GM06990 (cell line): Measurements from ENCODE around the gene SERPINB12.

Experiments
- DNase-seq: peaks from one replicate; pipeline ENCODE4 v3.0.0-alpha.2; 2011; ENCODE audit not compliant: insufficient read length; ENCODE audit errors: extremely low read depth
- H3K27me3 ChIP-seq: replicated peaks from 2 replicates; pipeline ENCODE4 v1.6.0; 2011; ENCODE audit warnings: low read length; ENCODE audit not compliant: control insufficient read depth, insufficient read depth
- H3K36me3 ChIP-seq: 2 replicates; pipeline ENCODE4 v1.5.1; 2011; ENCODE audit warnings: low read length; ENCODE audit not compliant: control insufficient read depth, insufficient read depth
- H3K4me3 ChIP-seq: replicated peaks from 2 replicates; pipeline ENCODE4 v1.5.1; 2011; ENCODE audit warnings: low read depth, mild to moderate bottlenecking, control low read depth, low read length
- TF ChIP-seq, protein P1 (sequence below): IDR thresholded peaks from 2 replicates; pipeline ENCODE4 v1.5.1; 2011; ENCODE audit warnings: low read length, control low read depth, mild to moderate bottlenecking, inconsistent platforms; ENCODE audit not compliant: insufficient read depth, poor library complexity, severe bottlenecking

SERPINB12 gene

DNA sequence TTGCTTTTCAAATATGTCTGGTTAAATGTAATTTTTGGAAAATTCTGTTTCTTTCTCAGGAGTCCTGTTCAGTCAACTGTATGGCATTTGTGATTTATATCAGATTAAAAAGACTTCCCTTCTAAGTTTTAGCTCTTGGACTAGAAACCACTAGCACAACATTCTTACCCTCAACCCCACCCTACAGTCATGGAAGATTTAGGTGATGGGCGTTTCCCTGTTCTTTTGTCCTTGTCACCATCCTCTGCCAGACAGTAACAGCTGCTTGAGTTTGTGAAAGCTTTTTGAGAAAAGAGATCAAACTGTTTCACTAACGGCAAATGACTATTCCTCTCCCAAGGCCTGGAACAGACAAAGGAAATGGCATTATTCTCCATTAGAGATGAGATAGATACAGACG is 33.6 kb upstream of the SERPINB12 start:
- Histone ChIP-seq H3K27me3 (no peaks in the 10 kb centered on the region), H3K4me3 (no peak overlapping the region), H3K36me3 (no peaks in the 10 kb centered on the region)
- TF ChIP-seq, protein P1, sequence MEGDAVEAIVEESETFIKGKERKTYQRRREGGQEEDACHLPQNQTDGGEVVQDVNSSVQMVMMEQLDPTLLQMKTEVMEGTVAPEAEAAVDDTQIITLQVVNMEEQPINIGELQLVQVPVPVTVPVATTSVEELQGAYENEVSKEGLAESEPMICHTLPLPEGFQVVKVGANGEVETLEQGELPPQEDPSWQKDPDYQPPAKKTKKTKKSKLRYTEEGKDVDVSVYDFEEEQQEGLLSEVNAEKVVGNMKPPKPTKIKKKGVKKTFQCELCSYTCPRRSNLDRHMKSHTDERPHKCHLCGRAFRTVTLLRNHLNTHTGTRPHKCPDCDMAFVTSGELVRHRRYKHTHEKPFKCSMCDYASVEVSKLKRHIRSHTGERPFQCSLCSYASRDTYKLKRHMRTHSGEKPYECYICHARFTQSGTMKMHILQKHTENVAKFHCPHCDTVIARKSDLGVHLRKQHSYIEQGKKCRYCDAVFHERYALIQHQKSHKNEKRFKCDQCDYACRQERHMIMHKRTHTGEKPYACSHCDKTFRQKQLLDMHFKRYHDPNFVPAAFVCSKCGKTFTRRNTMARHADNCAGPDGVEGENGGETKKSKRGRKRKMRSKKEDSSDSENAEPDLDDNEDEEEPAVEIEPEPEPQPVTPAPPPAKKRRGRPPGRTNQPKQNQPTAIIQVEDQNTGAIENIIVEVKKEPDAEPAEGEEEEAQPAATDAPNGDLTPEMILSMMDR: no peak
- DNase-seq: no peak

DNA sequence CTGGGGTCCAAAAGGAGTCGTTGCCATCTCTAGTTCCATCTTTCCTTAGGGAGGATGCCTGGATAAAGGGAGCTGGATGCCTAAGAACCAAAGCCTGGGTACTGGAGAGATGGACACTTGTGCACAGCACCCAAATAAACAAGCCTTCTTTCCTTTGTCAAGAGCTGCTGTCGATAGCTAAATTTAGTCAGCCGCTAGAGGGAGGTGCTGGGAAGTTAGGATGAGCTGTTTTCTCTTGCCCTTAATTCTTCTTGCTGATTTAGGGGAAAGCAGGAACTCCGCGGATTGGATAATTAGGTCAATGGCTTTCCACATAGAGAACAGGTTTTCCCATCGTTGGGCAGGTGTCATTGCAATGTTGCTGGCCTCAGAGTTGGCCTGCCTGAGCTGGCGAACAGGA is 30.9 kb upstream of the SERPINB12 start:
- no peak for DNase-seq

DNA sequence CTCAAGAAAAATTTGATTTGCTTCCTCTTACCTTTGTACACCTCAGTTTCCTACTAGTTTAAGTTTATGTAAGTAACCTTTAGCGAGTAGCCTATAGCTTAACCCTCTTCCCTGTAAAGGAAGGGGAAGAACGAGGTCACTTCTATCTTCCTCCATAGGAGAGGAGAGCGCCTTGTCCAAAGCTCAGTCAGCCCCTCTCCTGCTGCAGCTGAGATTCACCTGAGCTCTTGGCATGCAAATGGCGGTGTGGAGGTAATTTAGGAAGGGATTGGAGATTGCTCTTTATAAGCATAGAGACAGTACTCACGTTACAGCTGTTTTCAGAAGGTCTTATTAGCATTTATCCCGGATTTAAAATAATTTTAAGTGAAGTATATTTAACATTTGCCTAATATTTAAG is 27.8 kb upstream of the SERPINB12 start:
- no peak for DNase-seq
- no peaks in the 10 kb centered on the region for H3K36me3 ChIP-seq
- no peak overlapping the region for H3K4me3 ChIP-seq
- TF ChIP-seq, protein P1: no peak
- H3K27me3 ChIP-seq: no peaks in the 10 kb centered on the region; the same call in 1 of the 2 replicates

More for the DNA sequence above, 30.9 kb upstream of the SERPINB12 start:
- H3K27me3 ChIP-seq: no peaks in the 10 kb centered on the region; the same call in 1 of the 2 replicates
- no peak overlapping the region for H3K4me3 ChIP-seq
- no peaks in the 10 kb centered on the region for H3K36me3 ChIP-seq
- TF ChIP-seq, protein P1: peak; percentile 50

DNA sequence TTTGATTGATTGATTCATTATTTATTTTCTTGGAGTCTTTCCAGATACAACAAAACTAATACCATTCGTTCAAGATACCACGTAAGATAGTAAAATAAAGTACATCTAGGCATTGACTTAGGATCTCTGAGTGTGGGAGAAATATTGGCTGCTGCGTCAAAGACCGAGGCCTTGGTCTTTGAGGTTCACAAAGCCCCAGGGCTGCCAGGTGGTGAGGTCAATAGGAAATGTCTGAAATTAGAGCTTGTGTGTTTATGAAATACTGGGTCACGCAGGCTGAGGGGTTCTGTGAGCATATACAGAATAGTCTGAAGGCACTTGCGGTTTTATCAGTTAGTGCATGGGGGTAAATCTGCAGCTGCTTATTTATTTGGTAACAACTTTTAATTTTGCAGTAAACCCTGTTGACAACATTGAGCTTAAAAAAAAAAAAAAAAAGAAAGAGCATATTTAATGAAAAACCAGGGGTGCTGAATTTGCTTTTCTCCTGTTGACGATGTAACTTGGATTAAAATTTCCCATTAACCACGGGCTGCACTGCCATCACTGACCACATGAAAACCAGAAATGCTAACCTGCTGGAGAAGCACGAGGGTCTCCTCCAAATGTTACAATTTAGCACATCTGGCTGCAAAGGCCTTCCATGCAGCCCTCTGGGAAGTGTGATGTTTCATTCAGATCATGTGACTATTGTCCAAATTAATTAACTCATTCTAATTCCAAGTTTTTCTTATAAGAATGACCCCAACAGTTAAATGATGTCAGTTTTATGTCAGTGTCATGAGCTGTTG is 27.1 kb upstream of the SERPINB12 start:
- TF ChIP-seq, protein P1: no peak
- no peak for DNase-seq
- no peaks in the 10 kb centered on the region; the same call in none of the 2 replicates for H3K27me3 ChIP-seq
- H3K4me3 ChIP-seq: no peak overlapping the region
- H3K36me3 ChIP-seq: no peaks in the 10 kb centered on the region

DNA sequence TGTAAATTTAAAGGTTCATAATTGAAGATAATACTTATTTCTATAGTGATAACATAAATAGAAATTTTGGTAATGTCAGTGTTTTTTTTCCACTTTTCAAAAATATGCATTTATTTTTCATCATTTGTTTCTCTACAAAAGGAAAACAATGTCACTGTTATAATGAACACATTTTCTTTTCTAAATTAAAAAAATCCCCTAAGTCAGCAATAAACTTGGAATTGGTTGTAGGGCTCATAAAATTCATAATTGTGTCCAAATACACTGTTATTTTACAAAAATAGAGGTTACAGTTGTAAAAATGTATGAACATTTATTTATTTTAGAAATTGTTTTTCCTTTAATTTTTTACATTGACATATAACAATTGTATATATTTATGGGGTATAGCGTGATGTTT is 26.4 kb upstream of the SERPINB12 start:
- no peak for DNase-seq
- no peak overlapping the region for H3K4me3 ChIP-seq
- H3K27me3 ChIP-seq: no peaks in the 10 kb centered on the region; the same call in none of the 2 replicates
- TF ChIP-seq, protein P1: no peak
- H3K36me3 ChIP-seq: no peaks in the 10 kb centered on the region
